ENCODE measurements around the gene PRKCA.

- TF ChIP-seq CTCF (IDR thresholded peaks at IDR 0.05; ENCODE audit: insufficient read depth, low read length) (no peak), REST (IDR thresholded peaks at IDR 0.05; ENCODE audit: insufficient replicate concordance, low read depth) (no peak), SPI1 (IDR thresholded peaks at IDR 0.05; ENCODE audit: borderline replicate concordance, low read depth) (no peak), POLR2AphosphoS5 (IDR thresholded peaks at IDR 0.05; ENCODE audit: low read depth) (no peak)
These were observed 114.9 kb downstream of the PRKCA start for GRCh38 chr17:66417300-66417719.

Measured in HL-60 (cell line).